PC-3 (cell line): ENCODE data around the gene OR5M8. TPM values are rescaled to one million over a fixed set of nuclear protein-coding genes. Genes with fewer than 3 reads are reported as not detected.

Source experiments
- ATAC-seq: fragments of 200-7000 bp; cut with Tn5 transposase; 2 replicates; pipeline ENCODE4 v1.9.1; 2020; ENCODE audit warnings: mild to moderate bottlenecking, moderate library complexity
- BruUV-seq: library from RNA; stranded (reverse); fragments of 400-500 nt; replicated peaks from 2 replicates; lab custom pipeline; 2021; lab: Mats Ljungman, UMichigan
- CTCF ChIA-PET: fragments of 300-600 bp; sonication (Branson Sonifier 250); formaldehyde crosslinking; loops from one replicate; lab custom pipeline; 2022; ENCODE audit warnings: antibody characterized with exemption; lab: Charles Lee
- POLR2A ChIA-PET: fragments of 300-600 bp; sonication (Branson Sonifier 250); formaldehyde crosslinking; loops from one replicate; lab custom pipeline; 2022; ENCODE audit warnings: antibody characterized with exemption; ENCODE audit not compliant: unreplicated experiment; lab: Charles Lee
- DNase-seq: peaks from one replicate; pipeline ENCODE4 v3.0.0-alpha.2; 2015
- H2AFZ ChIP-seq: fragments of 300-600 bp; sonication (generic); 2 replicates; pipeline ENCODE4 v1.6.0; 2016; ENCODE audit warnings: antibody characterized with exemption, low read length
- H3F3A ChIP-seq: fragments of 300-600 bp; sonication (generic); one replicate; pipeline ENCODE4 v1.6.0; 2017; ENCODE audit warnings: antibody characterized with exemption, low read length, control low read depth, mild to moderate bottlenecking; ENCODE audit not compliant: unreplicated experiment
- H3K27ac ChIP-seq: fragments of 300-600 bp; sonication (generic); 2 replicates; pipeline ENCODE4 v1.5.1; 2016; ENCODE audit warnings: mild to moderate bottlenecking, low read length
- H3K27me3 ChIP-seq: fragments of 300-600 bp; sonication (generic); 2 replicates; pipeline ENCODE4 v1.6.1; 2016; ENCODE audit warnings: low read length, mixed read lengths
- H3K36me3 ChIP-seq: fragments of 300-600 bp; sonication (generic); 2 replicates; pipeline ENCODE4 v1.6.1; 2016; ENCODE audit warnings: low read depth, mixed run types, low read length, mixed read lengths
- H3K4me1 ChIP-seq: fragments of 300-600 bp; sonication (generic); 2 replicates; pipeline ENCODE4 v1.5.1; 2016; ENCODE audit warnings: low read length; ENCODE audit not compliant: insufficient read depth
- H3K4me2 ChIP-seq: fragments of 300-600 bp; sonication (generic); 2 replicates; pipeline ENCODE4 v1.6.0; 2016; ENCODE audit warnings: low read length
- H3K4me3 ChIP-seq: fragments of 300-600 bp; sonication (generic); 2 replicates; pipeline ENCODE4 v1.5.1; 2016; ENCODE audit warnings: mild to moderate bottlenecking, low read length, mixed read lengths
- H3K79me2 ChIP-seq: fragments of 300-600 bp; sonication (generic); 2 replicates; pipeline ENCODE4 v1.6.1; 2017; ENCODE audit warnings: low read length, mixed read lengths
- H3K9ac ChIP-seq: fragments of 300-600 bp; sonication (generic); 2 replicates; pipeline ENCODE4 v1.6.0; 2016; ENCODE audit warnings: mild to moderate bottlenecking, low read length
- H3K9me2 ChIP-seq: fragments of 300-600 bp; sonication (generic); replicated peaks from 2 replicates; pipeline ENCODE4 v1.6.1; 2016; ENCODE audit warnings: mixed run types, low read length, mixed read lengths
- H3K9me3 ChIP-seq: fragments of 300-600 bp; sonication (generic); 2 replicates; pipeline ENCODE4 v1.6.1; 2016; ENCODE audit warnings: low read length, mixed read lengths
- H4K20me1 ChIP-seq: fragments of 300-600 bp; sonication (generic); 2 replicates; pipeline ENCODE4 v1.6.1; 2016; ENCODE audit warnings: low read length, mixed read lengths
- EZH2 ChIP-seq: fragments of 300-600 bp; sonication (generic); IDR thresholded peaks from one replicate; pipeline ENCODE4 v1.6.1; 2017; ENCODE audit warnings: antibody characterized with exemption, mild to moderate bottlenecking, low read length; ENCODE audit not compliant: unreplicated experiment
- EZH2phosphoT487 ChIP-seq: fragments of 300-600 bp; sonication (generic); IDR thresholded peaks from 2 replicates; pipeline ENCODE4 v1.6.1; 2018; ENCODE audit warnings: mild to moderate bottlenecking, antibody characterized with exemption, low read length, borderline replicate concordance
- intact Hi-C: fragments of 100-400 bp; cut with micrococcal nuclease; formaldehyde crosslinking; loops from 2 replicates; pipeline ENCODE4 v1.9.0; 2023
- total RNA-seq: library from RNA; depleted of rRNA; stranded (reverse); fragments of >200 nt; gene quantifications from 2 replicates; pipeline ENCODE4 v1.2.3, GENCODE V29; 2014; rRNA removed
- TF ChIP-seq, protein P1 (sequence below): fragments of 300-600 bp; sonication (generic); conservative IDR thresholded peaks from 2 replicates; pipeline ENCODE4 v1.5.1; 2017; ENCODE audit warnings: antibody characterized with exemption, low read depth, mild to moderate bottlenecking, low read length

Gene OR5M8
- total RNA-seq, 1 experiment from 2014 or later, result not detected

- Histone ChIP-seq H4K20me1 (no peaks in the 10 kb centered on the region), H3K27ac (no peak overlapping the region), H3K9me3 (peaks cover 15% of the 10 kb centered on the region; the same call in 1 of the 2 replicates), H3K4me2 (no peak overlapping the region), H3K9me2 (peaks cover 4% of the 10 kb centered on the region; the same call in 1 of the 2 replicates), H3K4me3 (no peak overlapping the region), H3K9ac (no peak overlapping the region), H3K79me2 (no peaks in the 10 kb centered on the region), H3F3A (no peaks in the 10 kb centered on the region), H3K4me1 (no peaks in the 10 kb centered on the region), H2AFZ (no peak overlapping the region), H3K27me3 (no peaks in the 10 kb centered on the region), H3K36me3 (no peaks in the 10 kb centered on the region)
- ChIA-PET CTCF (no interaction called here), POLR2A (no interaction called here)
- TF ChIP-seq, protein P1, sequence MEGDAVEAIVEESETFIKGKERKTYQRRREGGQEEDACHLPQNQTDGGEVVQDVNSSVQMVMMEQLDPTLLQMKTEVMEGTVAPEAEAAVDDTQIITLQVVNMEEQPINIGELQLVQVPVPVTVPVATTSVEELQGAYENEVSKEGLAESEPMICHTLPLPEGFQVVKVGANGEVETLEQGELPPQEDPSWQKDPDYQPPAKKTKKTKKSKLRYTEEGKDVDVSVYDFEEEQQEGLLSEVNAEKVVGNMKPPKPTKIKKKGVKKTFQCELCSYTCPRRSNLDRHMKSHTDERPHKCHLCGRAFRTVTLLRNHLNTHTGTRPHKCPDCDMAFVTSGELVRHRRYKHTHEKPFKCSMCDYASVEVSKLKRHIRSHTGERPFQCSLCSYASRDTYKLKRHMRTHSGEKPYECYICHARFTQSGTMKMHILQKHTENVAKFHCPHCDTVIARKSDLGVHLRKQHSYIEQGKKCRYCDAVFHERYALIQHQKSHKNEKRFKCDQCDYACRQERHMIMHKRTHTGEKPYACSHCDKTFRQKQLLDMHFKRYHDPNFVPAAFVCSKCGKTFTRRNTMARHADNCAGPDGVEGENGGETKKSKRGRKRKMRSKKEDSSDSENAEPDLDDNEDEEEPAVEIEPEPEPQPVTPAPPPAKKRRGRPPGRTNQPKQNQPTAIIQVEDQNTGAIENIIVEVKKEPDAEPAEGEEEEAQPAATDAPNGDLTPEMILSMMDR, result no peak
- TF ChIP-seq EZH2 (no peak), EZH2phosphoT487 (no peak)
- no peak for ATAC-seq
- no TSS peak for BruUV-seq
- no peak for DNase-seq
- intact Hi-C loops, result no loop called here
Observed at GRCh38 chr11:56453521-56453920, 37.6 kb downstream of the OR5M8 start.

Other genes starting within 250 kb of the OR5M8 start
- not detected in 2 replicates for gene OR5T3, start 239.1 kb downstream of the OR5M8 start, total RNA-seq
- not detected in 2 replicates for gene OR5T1, start 217.2 kb downstream of the OR5M8 start, total RNA-seq
- not detected in 2 replicates for gene OR8H1, start 199.1 kb downstream of the OR5M8 start, total RNA-seq
- gene OR8K3, start 176.2 kb downstream of the OR5M8 start, total RNA-seq, result not detected in 2 replicates
- not detected in 2 replicates for gene OR8K1, start 145.3 kb downstream of the OR5M8 start, total RNA-seq
- gene OR8J1, start 137.1 kb downstream of the OR5M8 start, total RNA-seq, result not detected in 2 replicates
- gene OR8U1, start 115.7 kb downstream of the OR5M8 start, total RNA-seq, result not detected in 2 replicates
- not detected in 2 replicates for gene OR5AL1, start 78.7 kb downstream of the OR5M8 start, total RNA-seq
- gene OR5M3, start 18.0 kb downstream of the OR5M8 start, total RNA-seq, result not detected in 2 replicates
- not detected in 2 replicates for gene OR5M11, start 51.9 kb upstream of the OR5M8 start, total RNA-seq
- gene OR5M10, start 86.4 kb upstream of the OR5M8 start, total RNA-seq, result not detected in 2 replicates
- gene OR5M1, start 123.5 kb upstream of the OR5M8 start, total RNA-seq, result not detected in 2 replicates
- not detected in 2 replicates for gene OR5AP2, start 151.1 kb upstream of the OR5M8 start, total RNA-seq
- gene OR5AR1, start 172.3 kb upstream of the OR5M8 start, total RNA-seq, result not detected in 2 replicates
- not detected in 2 replicates for gene OR9G1, start 207.7 kb upstream of the OR5M8 start, total RNA-seq